ENCODE results near the gene CEP57. TPM values are rescaled to one million over a fixed set of nuclear protein-coding genes. Genes with fewer than 3 reads are reported as not detected.

CEP57 gene
- total and polyA plus RNA-seq, 2 of the 4 experiments (the other 2 are of a cell fraction) = 14.5 to 30.5 TPM

DNA sequence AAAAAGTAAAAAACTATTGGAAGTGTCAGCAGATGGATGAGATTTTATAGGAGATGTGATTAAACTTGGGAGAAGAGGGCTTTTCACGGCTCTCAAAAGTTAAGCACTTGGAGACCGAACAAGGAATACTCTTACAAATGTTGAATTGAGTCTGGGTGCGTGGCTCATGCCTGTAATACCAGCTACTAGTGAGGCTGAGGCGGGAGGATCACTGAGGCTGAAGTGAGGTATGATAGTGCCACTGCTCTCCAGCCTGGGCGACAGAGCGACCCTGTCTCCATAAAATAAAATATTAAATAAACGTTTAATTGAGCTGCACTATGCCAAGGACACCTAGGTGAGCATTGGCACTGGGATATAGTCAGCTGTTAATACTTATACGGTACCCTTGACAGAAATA lies 1.9 kb downstream of the CEP57 start:
- Histone ChIP-seq H2AK5ac (ENCODE audit: low read depth, low read length) (no peak overlapping the region), H2AK9ac (replicated peaks; ENCODE audit: low read depth, low read length, poor library complexity) (no peak overlapping the region), H3K23ac (ENCODE audit: low read depth, low read length) (no peak overlapping the region), H3K27ac (ENCODE audit: insufficient read depth, low read length) (no peak overlapping the region), H3K18ac (ENCODE audit: low read depth, low read length) (no peak overlapping the region), H3K9me1 (ENCODE audit: insufficient read depth, low read length) (0 out of 2 replicates have a peak, but pooled peaks cover 2% of the 10 kb centered on the region), H4K8ac (ENCODE audit: low read depth in 2 of 2, low read length in 2 of 2) (no peak overlapping the region), H3K9me3 (ENCODE audit: control insufficient read depth, insufficient read depth, low read length) (no peaks in the 10 kb centered on the region), H3K36me3 (ENCODE audit: control insufficient read depth, insufficient read depth, low read length) (no peaks in the 10 kb centered on the region), H2BK5ac (ENCODE audit: low read depth, low read length, poor library complexity, severe bottlenecking) (no peak overlapping the region), H3K56ac (ENCODE audit: extremely low read depth, insufficient read depth, low read length) (no peak overlapping the region), H3K27me3 (ENCODE audit: control insufficient read depth, insufficient read depth, low read length) (no peaks in the 10 kb centered on the region), H3K4me3 (ENCODE audit: insufficient read depth, low read depth, low read length) (no peak overlapping the region), H3K79me1 (ENCODE audit: low read depth in 1 of 2, low read length in 2 of 2) (peaks cover 15 to 64% of the 10 kb centered on the region in 2 experiments), H3K9ac (ENCODE audit: low read depth, low read length) (no peak overlapping the region), H2BK120ac (ENCODE audit: low read depth, low read length) (no peak overlapping the region), H2BK20ac (ENCODE audit: low read depth, low read length) (no peak overlapping the region), H3K14ac (replicated peaks; ENCODE audit: low read depth, low read length) (no peak overlapping the region), H4K91ac (ENCODE audit: insufficient read depth, low read depth, low read length) (no peak overlapping the region), H4K20me1 (ENCODE audit: insufficient read depth, low read length) (peaks cover 3% of the 10 kb centered on the region; the same call in 1 of the 2 replicates), H3K4ac (ENCODE audit: low read depth, low read length) (no peak overlapping the region), H3K4me2 (ENCODE audit: low read depth, low read length) (peak overlapping the region; percentile 36; the same call in 1 of the 2 replicates), H3K4me1 (ENCODE audit: control insufficient read depth, insufficient read depth, low read length) (no peaks in the 10 kb centered on the region), H2AFZ (replicated peaks; ENCODE audit: low read length, poor library complexity) (no peak overlapping the region), H4K5ac (ENCODE audit: low read depth, low read length) (no peak overlapping the region), H2BK15ac (ENCODE audit: low read depth, low read length) (no peak overlapping the region)
- ATAC-seq (ENCODE audit: low read depth) (no peak), DNase-seq (no peak)
- no TSS peak for BruUV-seq (replicated peaks)
- in situ Hi-C loops (cut with MboI; ENCODE audit: low sequenced_read_pairs) = no loop called here
- CTCF ChIA-PET = no interaction called here
- POLR2A ChIA-PET (ENCODE audit: unreplicated experiment) = no interaction called here
- whole genome bisulfite sequencing, 2 experiments (ENCODE audit: extremely low coverage in 2 of 2, insufficient read length in 1 of 2) = 71% methylated on average over 3 of the region's 8 CpGs; no CpG with 5 or more reads in 1 of the 2 experiments
- TF ChIP-seq RAD21 (IDR thresholded peaks at IDR 0.05; ENCODE audit: low read length) (no peak), ELK1 (IDR thresholded peaks at IDR 0.05; ENCODE audit: borderline replicate concordance, low read depth, low read length) (no peak), CEBPB (IDR thresholded peaks at IDR 0.05; ENCODE audit: low read depth, low read length) (no peak), CHD1 (IDR thresholded peaks at IDR 0.05; ENCODE audit: low read depth, low read length) (no peak), BHLHE40 (IDR thresholded peaks at IDR 0.05; ENCODE audit: low read depth, low read length) (no peak), RCOR1 (IDR thresholded peaks at IDR 0.05; ENCODE audit: insufficient replicate concordance, low read length) (no peak), MAZ (IDR thresholded peaks at IDR 0.05; ENCODE audit: borderline replicate concordance, low read depth, low read length) (no peak), POLR2A (IDR thresholded peaks at IDR 0.05; ENCODE audit: low read depth, low read length) (no peak), FOS (IDR thresholded peaks at IDR 0.05; ENCODE audit: low read depth, low read length) (no peak), USF2 (IDR thresholded peaks at IDR 0.05; ENCODE audit: low read depth, low read length) (no peak), MAFK (IDR thresholded peaks at IDR 0.05; ENCODE audit: low read depth, low read length) (no peak), SMC3 (IDR thresholded peaks at IDR 0.05; ENCODE audit: low read depth, low read length) (no peak), RFX5 (IDR thresholded peaks at IDR 0.05; ENCODE audit: low read depth, low read length) (no peak), MXI1 (IDR thresholded peaks at IDR 0.05; ENCODE audit: borderline replicate concordance, low read depth, low read length) (no peak), NFE2L2 (IDR thresholded peaks at IDR 0.05; ENCODE audit: low read depth, low read length) (no peak)
- TF ChIP-seq, protein P1, sequence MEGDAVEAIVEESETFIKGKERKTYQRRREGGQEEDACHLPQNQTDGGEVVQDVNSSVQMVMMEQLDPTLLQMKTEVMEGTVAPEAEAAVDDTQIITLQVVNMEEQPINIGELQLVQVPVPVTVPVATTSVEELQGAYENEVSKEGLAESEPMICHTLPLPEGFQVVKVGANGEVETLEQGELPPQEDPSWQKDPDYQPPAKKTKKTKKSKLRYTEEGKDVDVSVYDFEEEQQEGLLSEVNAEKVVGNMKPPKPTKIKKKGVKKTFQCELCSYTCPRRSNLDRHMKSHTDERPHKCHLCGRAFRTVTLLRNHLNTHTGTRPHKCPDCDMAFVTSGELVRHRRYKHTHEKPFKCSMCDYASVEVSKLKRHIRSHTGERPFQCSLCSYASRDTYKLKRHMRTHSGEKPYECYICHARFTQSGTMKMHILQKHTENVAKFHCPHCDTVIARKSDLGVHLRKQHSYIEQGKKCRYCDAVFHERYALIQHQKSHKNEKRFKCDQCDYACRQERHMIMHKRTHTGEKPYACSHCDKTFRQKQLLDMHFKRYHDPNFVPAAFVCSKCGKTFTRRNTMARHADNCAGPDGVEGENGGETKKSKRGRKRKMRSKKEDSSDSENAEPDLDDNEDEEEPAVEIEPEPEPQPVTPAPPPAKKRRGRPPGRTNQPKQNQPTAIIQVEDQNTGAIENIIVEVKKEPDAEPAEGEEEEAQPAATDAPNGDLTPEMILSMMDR (conservative IDR thresholded peaks at IDR 0.05; ENCODE audit: low read depth, low read length) = no peak
- dilution Hi-C loops (cut with HindIII; ENCODE audit: low sequenced_read_pairs, unreplicated experiment) = no loop called here
- intact Hi-C loops (cut with micrococcal nuclease) = loop anchor here (5.0 kb wide), 1 partner anchor 370 kb away; no protein-coding TSS in a partner anchor

All from IMR-90 (cell line).